ENCODE measurements around the gene TBC1D22A. TPM values are rescaled to one million over a fixed set of nuclear protein-coding genes. Genes with fewer than 3 reads are reported as not detected.

TBC1D22A gene
- total and polyA plus RNA-seq, 9 of the 15 experiments (the other 6 are each of a cell fraction or from before 2014, with no cell fraction given): 0.20 to 11.5 (median 5.2) TPM

DNA sequence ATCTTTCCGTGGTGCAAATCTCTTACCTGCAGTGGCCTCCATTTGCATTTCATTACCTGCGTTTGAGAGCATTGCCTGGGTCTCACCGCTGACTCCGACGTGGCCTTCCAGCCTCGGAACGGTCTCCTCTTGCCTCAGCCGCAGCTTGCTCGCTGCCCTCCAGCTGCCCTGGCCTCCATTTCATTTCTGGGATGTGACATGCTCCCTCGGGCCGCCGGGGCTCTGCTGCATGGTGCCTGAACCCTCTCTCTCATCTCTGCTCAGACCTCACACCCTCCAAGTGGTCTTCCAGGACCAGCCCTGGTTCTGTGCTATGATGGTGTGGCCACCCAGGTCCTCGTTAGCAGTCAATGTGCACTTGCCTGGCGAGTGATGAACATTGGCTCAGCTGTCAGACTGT, 229.2 kb downstream of the TBC1D22A start:
- no peak for DNase-seq (ENCODE audit: extremely low read depth in 1 of 4, low spot score in 3 of 4)

More for the DNA sequence above, 229.2 kb downstream of the TBC1D22A start:
- H3K27me3 ChIP-seq (ENCODE audit: control insufficient read depth in 2 of 2, insufficient read depth in 2 of 2, low read length in 2 of 2): no peaks in the 10 kb centered on the region
- ChIA-PET POLR2A (no interaction called here), CTCF (ENCODE audit: low intra/inter-chr PET ratio) (no interaction called here)
- FAIRE-seq: no peak
- no peaks in the 10 kb centered on the region for H4K20me1 ChIP-seq (replicated peaks; ENCODE audit: control insufficient read depth, insufficient read depth, low read length)
- no peaks in the 10 kb centered on the region for H3K79me2 ChIP-seq (ENCODE audit: control insufficient read depth, insufficient read depth, low read length)
- TF ChIP-seq KLF16 (IDR thresholded peaks at IDR 0.05): no peak
- TF ChIP-seq ZNF780A (CRISPR knock-in tag; IDR thresholded peaks at IDR 0.05): no peak
- TF ChIP-seq TARDBP (IDR thresholded peaks at IDR 0.05): no peak
- TF ChIP-seq SUPT5H (IDR thresholded peaks at IDR 0.05): no peak
- TF ChIP-seq, protein P1, sequence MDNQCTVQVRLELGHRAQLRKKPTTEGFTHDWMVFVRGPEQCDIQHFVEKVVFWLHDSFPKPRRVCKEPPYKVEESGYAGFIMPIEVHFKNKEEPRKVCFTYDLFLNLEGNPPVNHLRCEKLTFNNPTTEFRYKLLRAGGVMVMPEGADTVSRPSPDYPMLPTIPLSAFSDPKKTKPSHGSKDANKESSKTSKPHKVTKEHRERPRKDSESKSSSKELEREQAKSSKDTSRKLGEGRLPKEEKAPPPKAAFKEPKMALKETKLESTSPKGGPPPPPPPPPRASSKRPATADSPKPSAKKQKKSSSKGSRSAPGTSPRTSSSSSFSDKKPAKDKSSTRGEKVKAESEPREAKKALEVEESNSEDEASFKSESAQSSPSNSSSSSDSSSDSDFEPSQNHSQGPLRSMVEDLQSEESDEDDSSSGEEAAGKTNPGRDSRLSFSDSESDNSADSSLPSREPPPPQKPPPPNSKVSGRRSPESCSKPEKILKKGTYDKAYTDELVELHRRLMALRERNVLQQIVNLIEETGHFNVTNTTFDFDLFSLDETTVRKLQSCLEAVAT (IDR thresholded peaks at IDR 0.05): no peak
- TF ChIP-seq ZNF436 (CRISPR knock-in tag; IDR thresholded peaks at IDR 0.05): no peak
- no peak for TF ChIP-seq KLF10 (CRISPR knock-in tag; IDR thresholded peaks at IDR 0.05)
- ATAC-seq: no peak
- BruUV-seq (replicated peaks): no TSS peak
- in situ Hi-C loops (cut with MboI): no loop called here
- no peaks in the 10 kb centered on the region for H3K9me1 ChIP-seq (ENCODE audit: control insufficient read depth, insufficient read depth, low read length)
- H3K9me3 ChIP-seq (replicated peaks; ENCODE audit: control insufficient read depth, insufficient read depth, low read depth, low read length): no peaks in the 10 kb centered on the region
- H3K4me2 ChIP-seq (ENCODE audit: insufficient read depth, low read length): no peak overlapping the region
- intact Hi-C loops (cut with micrococcal nuclease): no loop called here
- H3K36me3 ChIP-seq (ENCODE audit: control insufficient read depth, insufficient read depth, low read length): no peaks in the 10 kb centered on the region
- 75% methylated on average over 10 of the region's 14 CpGs for WGBS (ENCODE audit: insufficient coverage, low coverage, missing lambda C conversion rate)
- peaks cover 0 to 5% of the 10 kb centered on the region in 2 experiments; a peak in 1 of 5 replicates for H3K4me1 ChIP-seq (replicated peaks in 1 of 2; ENCODE audit: control insufficient read depth in 2 of 2, insufficient read depth in 2 of 2, low read length in 2 of 2)
- no peak overlapping the region for H3K27ac ChIP-seq (ENCODE audit: extremely low read depth, low read depth, low read length)
- H3K4me3 ChIP-seq: no peak overlapping the region
- H2AFZ ChIP-seq (ENCODE audit: low read depth, low read length): no peak overlapping the region
- H3K9ac ChIP-seq (ENCODE audit: insufficient read depth in 1 of 2, low read depth in 2 of 2, low read length in 2 of 2): no peak overlapping the region

Measured in K562 (cell line).